K562 (cell line): ENCODE results near the gene IFT25. TPM values are rescaled to one million over a fixed set of nuclear protein-coding genes. Genes with fewer than 3 reads are reported as not detected.

Experiments
- BCL6 ChIP-seq: fragments of 250-450 bp; sonication (Bioruptor Pico); IDR thresholded peaks from 2 replicates; pipeline ENCODE4 v1.4.0; 2020
- DMBX1 ChIP-seq: fragments of 250-450 bp; sonication (Bioruptor Pico); IDR thresholded peaks from 2 replicates; pipeline ENCODE4 v1.8.0; 2022; ENCODE audit warnings: inconsistent platforms, mild to moderate bottlenecking, moderate library complexity, borderline replicate concordance
- EP400 ChIP-seq: fragments of 450-650 bp; IDR thresholded peaks from 2 replicates; pipeline ENCODE4 v1.6.1; 2017; ENCODE audit warnings: antibody characterized with exemption, mild to moderate bottlenecking, moderate library complexity
- FOXM1 ChIP-seq, 2 experiments: fragments of 450-650 bp in 1 of 2; sonication (generic) in 1 of 2; formaldehyde crosslinking in 1 of 2; IDR thresholded peaks; 2 replicates each; pipeline versions ENCODE4 v1.6.1 to v1.9.0; 2017 to 2022; ENCODE audit warnings: low read depth in 2 of 2, mild to moderate bottlenecking in 2 of 2, missing genetic modification reagents in 1 of 2, moderate library complexity in 1 of 2
- GABPA ChIP-seq: fragments of 200-800 bp; sonication (Bioruptor generic); conservative IDR thresholded peaks from 2 replicates; pipeline ENCODE4 v1.6.1; 2016; ENCODE audit warnings: low read depth, missing genetic modification characterization, missing compliant biosample characterization
- HOXB6 ChIP-seq: fragments of 250-450 bp; sonication (Bioruptor Pico); IDR thresholded peaks from 2 replicates; pipeline ENCODE4 v1.5.1; 2022; ENCODE audit warnings: mild to moderate bottlenecking, borderline replicate concordance
- ILK ChIP-seq: fragments of 450-650 bp; IDR thresholded peaks from 2 replicates; pipeline ENCODE4 v1.6.1; 2016; ENCODE audit warnings: missing genetic modification characterization, low read depth, mild to moderate bottlenecking, missing compliant biosample characterization, moderate library complexity, borderline replicate concordance
- NBN ChIP-seq: fragments of 450-650 bp; IDR thresholded peaks from 2 replicates; pipeline ENCODE4 v1.6.1; 2016; ENCODE audit warnings: low read depth, mild to moderate bottlenecking
- POLR2B ChIP-seq: fragments of 450-650 bp; IDR thresholded peaks from 2 replicates; pipeline ENCODE4 v1.6.1; 2018; ENCODE audit warnings: low read depth; ENCODE audit not compliant: partially characterized antibody
- RBM25 ChIP-seq: fragments of 200-400 bp; formaldehyde crosslinking; IDR thresholded peaks from 2 replicates; pipeline ENCODE4 v1.6.1; 2018; ENCODE audit warnings: low read length, low read depth, moderate library complexity; ENCODE audit not compliant: severe bottlenecking
- TEAD4 ChIP-seq, 2 experiments: sonication (generic) in 1 of 2; formaldehyde crosslinking in 1 of 2; IDR thresholded peaks; 2 replicates each; pipeline versions ENCODE4 v1.6.1 to v1.8.0; 2012 to 2022; ENCODE audit warnings: borderline replicate concordance in 1 of 2, inconsistent platforms in 1 of 2, low read length in 1 of 2, mild to moderate bottlenecking in 1 of 2, missing genetic modification reagents in 1 of 2
- YY1 ChIP-seq, 3 experiments: IDR thresholded peaks; 2 replicates each; pipeline ENCODE4 v1.6.1; 2011; ENCODE audit warnings: low read length in 2 of 3, mild to moderate bottlenecking in 2 of 3, moderate library complexity in 2 of 3, borderline replicate concordance in 1 of 3, control low read depth in 1 of 3, low read depth in 1 of 3; ENCODE audit not compliant: insufficient read depth in 3 of 3, insufficient replicate concordance in 2 of 3, control insufficient read depth in 1 of 3, insufficient read length in 1 of 3; ENCODE audit errors: extremely low read depth in 1 of 3
- ZSCAN29 ChIP-seq: fragments of 450-650 bp; IDR thresholded peaks from 2 replicates; pipeline ENCODE4 v1.6.1; 2017
- polyA plus RNA-seq, 8 experiments: library from polyadenylated mRNA; depleted of rRNA in 4 of 8; stranded (reverse) in 5 of 8; unstranded in 3 of 8; fragments of >200 nt; fragmentation: Nextera tagmentation in 2 of 8; fragmentation: Illumina TruSeq in 1 of 8; extraction: Ambion mirVana in 2 of 8; extraction: Trizol in 1 of 8; gene quantifications; 2 replicates each; pipeline versions ENCODE4 v1.2.1 to v1.2.3, GENCODE V29; 2011 to 2014; ENCODE audit warnings: inconsistent platforms in 1 of 8, missing spikeins in 1 of 8
- total RNA-seq, 7 experiments: library from RNA; depleted of rRNA in 6 of 7; stranded (reverse); fragments of >200 nt in 6 of 7; fragmentation: Illumina TruSeq in 2 of 7; extraction: Trizol in 2 of 7; gene quantifications; 2 replicates each; pipeline versions ENCODE4 v1.2.1 to v1.2.3, GENCODE V29; 2011 to 2021; ENCODE audit warnings: low replicate concordance in 1 of 7
- TF ChIP-seq, protein P1 (sequence below), 2 experiments: fragments of 450-650 bp; formaldehyde crosslinking in 1 of 2; IDR thresholded peaks; 2 replicates each; pipeline versions ENCODE4 v1.4.0 to v1.6.1; 2014 to 2020; ENCODE audit warnings: mild to moderate bottlenecking in 2 of 2, borderline replicate concordance in 1 of 2, low read depth in 1 of 2

IFT25 gene
- total and polyA plus RNA-seq, 9 of the 15 experiments (the other 6 are each of a cell fraction or from before 2014, with no cell fraction given) = 93.6 to 209 (median 167) TPM

DNA sequence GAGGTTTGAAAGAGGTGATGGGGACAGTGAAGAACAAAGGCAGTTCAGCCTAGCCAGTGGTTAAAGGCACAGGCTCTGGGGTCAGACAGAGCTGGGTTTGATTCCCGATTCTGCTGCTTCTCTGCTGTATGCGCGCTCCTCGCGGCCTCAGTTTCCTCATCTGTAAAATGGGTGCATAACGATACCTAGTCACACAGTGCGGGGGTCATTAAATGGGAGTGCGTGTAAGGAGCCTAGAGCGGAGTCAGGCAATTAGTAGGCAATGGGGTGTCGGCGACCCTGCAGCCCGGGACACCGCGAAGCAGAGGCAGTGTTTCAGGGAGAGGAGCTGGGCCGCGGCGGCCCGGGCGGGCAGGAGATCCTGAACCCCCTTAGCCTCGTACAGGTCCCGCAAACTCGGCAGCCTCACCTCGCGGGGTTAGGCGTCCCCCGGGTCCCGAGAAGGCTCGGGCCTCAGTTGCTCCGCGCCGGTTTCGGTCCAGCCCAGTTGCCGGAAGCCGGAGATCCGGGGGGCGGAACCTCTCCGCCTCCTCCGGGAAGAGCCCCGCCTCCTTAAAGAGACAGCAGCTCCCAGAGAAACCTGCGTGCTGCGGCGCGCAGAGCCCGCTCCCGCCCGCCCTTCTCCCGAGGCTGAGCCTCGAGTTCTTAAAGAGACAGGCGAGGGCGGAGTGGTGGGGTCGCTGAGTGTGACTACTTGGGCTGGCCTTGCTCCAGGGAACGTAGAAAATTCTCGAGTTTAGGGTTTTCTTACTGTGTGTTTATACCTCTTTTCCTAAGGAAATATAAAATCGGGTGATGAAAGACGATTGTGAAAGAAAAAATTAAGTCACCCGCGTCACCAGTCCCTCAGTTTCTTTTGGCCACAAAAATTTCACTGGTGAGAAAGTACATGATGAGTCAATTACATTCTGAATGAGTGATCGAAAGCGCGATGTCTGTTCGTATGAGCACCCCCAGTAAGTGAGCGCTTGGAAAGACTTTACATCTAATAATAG, 55.9 kb downstream of the IFT25 start, which contains the start of gene YIPF1 (continued):
- TF ChIP-seq, protein P1, sequence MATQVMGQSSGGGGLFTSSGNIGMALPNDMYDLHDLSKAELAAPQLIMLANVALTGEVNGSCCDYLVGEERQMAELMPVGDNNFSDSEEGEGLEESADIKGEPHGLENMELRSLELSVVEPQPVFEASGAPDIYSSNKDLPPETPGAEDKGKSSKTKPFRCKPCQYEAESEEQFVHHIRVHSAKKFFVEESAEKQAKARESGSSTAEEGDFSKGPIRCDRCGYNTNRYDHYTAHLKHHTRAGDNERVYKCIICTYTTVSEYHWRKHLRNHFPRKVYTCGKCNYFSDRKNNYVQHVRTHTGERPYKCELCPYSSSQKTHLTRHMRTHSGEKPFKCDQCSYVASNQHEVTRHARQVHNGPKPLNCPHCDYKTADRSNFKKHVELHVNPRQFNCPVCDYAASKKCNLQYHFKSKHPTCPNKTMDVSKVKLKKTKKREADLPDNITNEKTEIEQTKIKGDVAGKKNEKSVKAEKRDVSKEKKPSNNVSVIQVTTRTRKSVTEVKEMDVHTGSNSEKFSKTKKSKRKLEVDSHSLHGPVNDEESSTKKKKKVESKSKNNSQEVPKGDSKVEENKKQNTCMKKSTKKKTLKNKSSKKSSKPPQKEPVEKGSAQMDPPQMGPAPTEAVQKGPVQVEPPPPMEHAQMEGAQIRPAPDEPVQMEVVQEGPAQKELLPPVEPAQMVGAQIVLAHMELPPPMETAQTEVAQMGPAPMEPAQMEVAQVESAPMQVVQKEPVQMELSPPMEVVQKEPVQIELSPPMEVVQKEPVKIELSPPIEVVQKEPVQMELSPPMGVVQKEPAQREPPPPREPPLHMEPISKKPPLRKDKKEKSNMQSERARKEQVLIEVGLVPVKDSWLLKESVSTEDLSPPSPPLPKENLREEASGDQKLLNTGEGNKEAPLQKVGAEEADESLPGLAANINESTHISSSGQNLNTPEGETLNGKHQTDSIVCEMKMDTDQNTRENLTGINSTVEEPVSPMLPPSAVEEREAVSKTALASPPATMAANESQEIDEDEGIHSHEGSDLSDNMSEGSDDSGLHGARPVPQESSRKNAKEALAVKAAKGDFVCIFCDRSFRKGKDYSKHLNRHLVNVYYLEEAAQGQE (IDR thresholded peaks at IDR 0.05; ENCODE audit: borderline replicate concordance) = no peak
- TF ChIP-seq, protein P1 (CRISPR knock-in tag; IDR thresholded peaks at IDR 0.05; ENCODE audit: low read depth) = 0 out of 2 replicates have a peak, but pooled peaks have one; percentile 66
- peak in 1 of 3 experiments; percentile 43 for TF ChIP-seq YY1 (IDR thresholded peaks at IDR 0.05; ENCODE audit: borderline replicate concordance in 1 of 3, control insufficient read depth in 1 of 3, extremely low read depth in 1 of 3, insufficient read depth in 3 of 3, insufficient read length in 1 of 3, insufficient replicate concordance in 2 of 3, low read depth in 1 of 3, low read length in 2 of 3)
- TF ChIP-seq FOXM1 (IDR thresholded peaks at IDR 0.05; ENCODE audit: low read depth) = peak; percentile 95
- no peak for TF ChIP-seq FOXM1 (CRISPR knock-in tag; IDR thresholded peaks at IDR 0.05; ENCODE audit: low read depth)
- 0 out of 2 replicates have a peak, but pooled peaks have one; percentile 29 for TF ChIP-seq DMBX1 (CRISPR knock-in tag)
- peak; percentile 87 for TF ChIP-seq GABPA (tag)
- TF ChIP-seq RBM25 = peak; percentile 99
- 0 out of 2 replicates have a peak, but pooled peaks have one; percentile 37 for TF ChIP-seq ZSCAN29
- TF ChIP-seq POLR2B = peak; percentile 58
- no peak for TF ChIP-seq BCL6 (CRISPR knock-in tag)
- TF ChIP-seq NBN = peak; percentile 75
- TF ChIP-seq EP400 = peak; percentile 23
- TF ChIP-seq ILK (tag) = no peak
- TF ChIP-seq TEAD4 (IDR thresholded peaks at IDR 0.05; ENCODE audit: low read length) = no peak
- no peak for TF ChIP-seq TEAD4 (CRISPR knock-in tag; IDR thresholded peaks at IDR 0.05; ENCODE audit: borderline replicate concordance)
- TF ChIP-seq HOXB6 = 0 out of 2 replicates have a peak, but pooled peaks have one; percentile 25
